MM.1S (cell line): ENCODE results near the gene RFX7.

Experiments used
- DNase-seq: peaks from one replicate; pipeline ENCODE4 v3.0.0-alpha.2; 2015
- H2AFZ ChIP-seq: fragments of 300-600 bp; sonication (generic); 2 replicates; pipeline ENCODE4 v1.6.0; 2016; ENCODE audit warnings: antibody characterized with exemption, low read length
- H3F3A ChIP-seq: fragments of 300-600 bp; sonication (generic); 2 replicates; pipeline ENCODE4 v1.6.1; 2016; ENCODE audit warnings: mild to moderate bottlenecking, antibody characterized with exemption, low read length, moderate library complexity, mixed read lengths; ENCODE audit not compliant: insufficient read depth
- H3K27ac ChIP-seq: fragments of 300-600 bp; sonication (generic); 2 replicates; pipeline ENCODE4 v1.5.1; 2016; ENCODE audit warnings: mild to moderate bottlenecking, low read length
- H3K27me3 ChIP-seq: fragments of 300-600 bp; sonication (generic); replicated peaks from 2 replicates; pipeline ENCODE4 v1.6.0; 2016; ENCODE audit warnings: low read length; ENCODE audit not compliant: insufficient read depth
- H3K36me3 ChIP-seq: fragments of 300-600 bp; sonication (generic); replicated peaks from 2 replicates; pipeline ENCODE4 v1.6.1; 2016; ENCODE audit warnings: mild to moderate bottlenecking, low read length, mixed read lengths; ENCODE audit not compliant: insufficient read depth
- H3K4me1 ChIP-seq: fragments of 300-600 bp; sonication (generic); 2 replicates; pipeline ENCODE4 v1.6.1; 2016; ENCODE audit warnings: low read length, mixed read lengths
- H3K4me2 ChIP-seq: fragments of 300-600 bp; sonication (generic); 2 replicates; pipeline ENCODE4 v1.6.0; 2016; ENCODE audit warnings: low read depth, low read length
- H3K4me3 ChIP-seq: fragments of 300-600 bp; sonication (generic); 2 replicates; pipeline ENCODE4 v1.5.1; 2016; ENCODE audit warnings: low read length, mixed read lengths
- H3K79me2 ChIP-seq: fragments of 300-600 bp; sonication (generic); 2 replicates; pipeline ENCODE4 v1.6.1; 2016; ENCODE audit warnings: mixed run types, low read length, mixed read lengths
- H3K9ac ChIP-seq: fragments of 300-600 bp; sonication (generic); 2 replicates; pipeline ENCODE4 v1.6.1; 2016; ENCODE audit warnings: low read length, mixed read lengths
- H3K9me2 ChIP-seq: fragments of 300-600 bp; sonication (generic); replicated peaks from 2 replicates; pipeline ENCODE4 v1.6.1; 2016; ENCODE audit warnings: mild to moderate bottlenecking, low read length, mixed read lengths; ENCODE audit not compliant: insufficient read depth
- H3K9me3 ChIP-seq: fragments of 300-600 bp; sonication (generic); replicated peaks from 2 replicates; pipeline ENCODE4 v1.6.1; 2016; ENCODE audit warnings: mild to moderate bottlenecking, low read length, mixed read lengths; ENCODE audit not compliant: insufficient read depth
- H4K20me1 ChIP-seq: fragments of 300-600 bp; sonication (generic); 2 replicates; pipeline ENCODE4 v1.6.1; 2016; ENCODE audit warnings: mild to moderate bottlenecking, low read length, moderate library complexity, mixed read lengths; ENCODE audit not compliant: insufficient read depth
- EZH2 ChIP-seq: fragments of 300-600 bp; sonication (generic); optimal IDR thresholded peaks from 2 replicates; pipeline ENCODE3; 2017; ENCODE audit warnings: low read depth, mild to moderate bottlenecking, antibody characterized with exemption, low read length, mixed read lengths
- EZH2phosphoT487 ChIP-seq: fragments of 300-600 bp; sonication (generic); IDR thresholded peaks from 2 replicates; pipeline ENCODE4 v1.6.1; 2018; ENCODE audit warnings: antibody characterized with exemption, low read length
- TF ChIP-seq, protein P1 (sequence below): fragments of 300-600 bp; sonication (generic); IDR thresholded peaks from 2 replicates; pipeline ENCODE4 v1.5.1; 2016; ENCODE audit warnings: antibody characterized with exemption, low read length, mixed read lengths

RFX7 gene

DNA sequence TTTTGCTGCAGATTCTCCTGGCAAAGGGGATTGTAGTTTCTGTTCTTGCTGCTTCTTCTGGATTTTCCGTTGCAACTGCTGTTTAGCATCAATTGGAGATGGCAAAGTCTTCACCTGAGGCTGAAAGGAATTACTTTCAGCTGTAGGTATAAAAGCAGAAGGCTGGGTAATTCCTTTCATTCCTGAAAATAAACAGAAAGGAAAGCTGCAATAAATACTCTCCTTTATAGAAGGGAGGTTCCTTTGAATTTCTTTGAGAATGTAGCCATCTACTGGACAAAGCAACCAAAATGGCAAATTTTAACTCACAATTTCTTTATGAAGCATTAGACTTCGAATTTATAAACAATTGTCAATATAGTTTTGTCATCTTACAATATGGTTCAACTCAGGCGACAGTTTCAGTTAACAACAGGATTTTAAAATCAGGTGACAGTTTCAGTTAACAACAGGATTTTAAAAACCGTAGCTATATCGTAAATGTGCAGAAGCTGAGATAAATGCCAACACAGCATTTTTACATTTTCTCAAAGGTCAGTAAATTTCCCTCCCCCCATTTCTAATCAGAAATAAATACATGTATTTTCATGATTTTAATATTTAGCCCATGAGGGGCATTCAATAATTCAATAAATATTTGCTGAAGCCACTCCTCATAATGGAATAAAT is 145.3 kb downstream of the RFX7 start:
- H3K9me2 ChIP-seq = no peaks in the 10 kb centered on the region
- peaks cover 14% of the 10 kb centered on the region for H3K36me3 ChIP-seq
- H3K27me3 ChIP-seq = no peaks in the 10 kb centered on the region
- H3K9me3 ChIP-seq = no peaks in the 10 kb centered on the region
- no peak overlapping the region for H3K27ac ChIP-seq
- H3K79me2 ChIP-seq = no peaks in the 10 kb centered on the region
- H3K9ac ChIP-seq = no peak overlapping the region
- no peaks in the 10 kb centered on the region for H3F3A ChIP-seq
- no peak for DNase-seq
- H3K4me1 ChIP-seq = no peaks in the 10 kb centered on the region
- H3K4me3 ChIP-seq = no peak overlapping the region
- no peaks in the 10 kb centered on the region for H4K20me1 ChIP-seq
- TF ChIP-seq EZH2phosphoT487 (no peak), EZH2 (no peak)
- TF ChIP-seq, protein P1, sequence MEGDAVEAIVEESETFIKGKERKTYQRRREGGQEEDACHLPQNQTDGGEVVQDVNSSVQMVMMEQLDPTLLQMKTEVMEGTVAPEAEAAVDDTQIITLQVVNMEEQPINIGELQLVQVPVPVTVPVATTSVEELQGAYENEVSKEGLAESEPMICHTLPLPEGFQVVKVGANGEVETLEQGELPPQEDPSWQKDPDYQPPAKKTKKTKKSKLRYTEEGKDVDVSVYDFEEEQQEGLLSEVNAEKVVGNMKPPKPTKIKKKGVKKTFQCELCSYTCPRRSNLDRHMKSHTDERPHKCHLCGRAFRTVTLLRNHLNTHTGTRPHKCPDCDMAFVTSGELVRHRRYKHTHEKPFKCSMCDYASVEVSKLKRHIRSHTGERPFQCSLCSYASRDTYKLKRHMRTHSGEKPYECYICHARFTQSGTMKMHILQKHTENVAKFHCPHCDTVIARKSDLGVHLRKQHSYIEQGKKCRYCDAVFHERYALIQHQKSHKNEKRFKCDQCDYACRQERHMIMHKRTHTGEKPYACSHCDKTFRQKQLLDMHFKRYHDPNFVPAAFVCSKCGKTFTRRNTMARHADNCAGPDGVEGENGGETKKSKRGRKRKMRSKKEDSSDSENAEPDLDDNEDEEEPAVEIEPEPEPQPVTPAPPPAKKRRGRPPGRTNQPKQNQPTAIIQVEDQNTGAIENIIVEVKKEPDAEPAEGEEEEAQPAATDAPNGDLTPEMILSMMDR = no peak
- H2AFZ ChIP-seq = no peak overlapping the region
- no peak overlapping the region for H3K4me2 ChIP-seq

DNA sequence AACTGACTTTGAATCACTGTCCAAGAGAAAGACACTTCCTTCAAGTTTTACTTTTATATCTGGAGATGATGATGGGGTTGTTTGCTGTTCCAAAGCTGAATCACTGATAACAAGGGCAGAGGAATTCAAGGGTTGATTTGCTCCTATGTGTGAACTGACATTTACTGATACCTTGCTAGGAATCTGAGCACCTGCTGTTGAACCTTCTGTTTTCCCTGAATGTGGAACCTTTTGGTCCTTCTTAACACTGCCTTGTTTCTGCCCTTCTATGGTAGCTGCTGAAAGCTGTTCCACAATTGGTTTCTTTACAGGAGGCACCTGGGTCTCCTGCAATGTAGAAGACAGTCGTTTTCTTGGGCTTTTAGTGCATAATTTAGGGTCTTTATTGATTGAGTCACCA is 148.3 kb downstream of the RFX7 start:
- DNase-seq = no peak
- Histone ChIP-seq H3K9ac (no peak overlapping the region), H2AFZ (no peak overlapping the region), H4K20me1 (no peaks in the 10 kb centered on the region), H3F3A (no peaks in the 10 kb centered on the region), H3K79me2 (no peaks in the 10 kb centered on the region), H3K9me3 (no peaks in the 10 kb centered on the region), H3K9me2 (no peaks in the 10 kb centered on the region), H3K27ac (no peak overlapping the region), H3K4me1 (no peaks in the 10 kb centered on the region), H3K27me3 (no peaks in the 10 kb centered on the region), H3K4me3 (no peak overlapping the region), H3K36me3 (peaks cover 14% of the 10 kb centered on the region), H3K4me2 (no peak overlapping the region)
- TF ChIP-seq, protein P1 = no peak
- TF ChIP-seq EZH2phosphoT487 (no peak), EZH2 (no peak)

DNA sequence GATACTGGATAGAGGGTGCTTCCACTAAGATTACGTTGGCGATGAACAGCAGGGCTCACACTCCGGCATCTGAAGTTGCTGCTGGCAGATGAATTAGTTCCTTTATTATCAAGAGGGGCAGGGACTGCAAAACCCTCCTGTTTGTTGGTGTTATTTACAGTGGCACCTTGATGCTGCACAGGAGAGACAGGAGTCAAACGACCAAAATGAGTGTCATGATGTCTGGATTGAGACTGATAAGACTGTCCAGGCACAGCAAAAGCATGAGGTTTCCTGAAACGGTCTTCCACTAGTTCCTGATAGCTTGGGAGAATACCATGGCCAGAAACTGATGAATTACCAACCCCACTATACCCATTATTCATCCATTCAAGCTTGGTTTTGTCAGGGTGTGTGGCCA is 149.5 kb downstream of the RFX7 start:
- H3K9me2 ChIP-seq = no peaks in the 10 kb centered on the region
- H3K27ac ChIP-seq = no peak overlapping the region
- no peak for TF ChIP-seq EZH2
- no peak for TF ChIP-seq EZH2phosphoT487
- TF ChIP-seq, protein P1 = no peak
- no peaks in the 10 kb centered on the region for H3K27me3 ChIP-seq
- no peak for DNase-seq
- peaks cover 10% of the 10 kb centered on the region for H3K4me1 ChIP-seq
- peaks cover 14% of the 10 kb centered on the region for H3K36me3 ChIP-seq
- H3K4me2 ChIP-seq = no peak overlapping the region
- no peaks in the 10 kb centered on the region for H3F3A ChIP-seq
- no peaks in the 10 kb centered on the region for H4K20me1 ChIP-seq
- H2AFZ ChIP-seq = no peak overlapping the region
- H3K4me3 ChIP-seq = no peak overlapping the region
- H3K79me2 ChIP-seq = no peaks in the 10 kb centered on the region
- no peak overlapping the region for H3K9ac ChIP-seq
- no peaks in the 10 kb centered on the region for H3K9me3 ChIP-seq
